ENCODE measurements around the gene CELSR3. TPM values are rescaled to one million over a fixed set of nuclear protein-coding genes. Genes with fewer than 3 reads are reported as not detected.

The CELSR3 gene
- total RNA-seq, 1 donor from 2014 or later: 9.8 TPM

DNA sequence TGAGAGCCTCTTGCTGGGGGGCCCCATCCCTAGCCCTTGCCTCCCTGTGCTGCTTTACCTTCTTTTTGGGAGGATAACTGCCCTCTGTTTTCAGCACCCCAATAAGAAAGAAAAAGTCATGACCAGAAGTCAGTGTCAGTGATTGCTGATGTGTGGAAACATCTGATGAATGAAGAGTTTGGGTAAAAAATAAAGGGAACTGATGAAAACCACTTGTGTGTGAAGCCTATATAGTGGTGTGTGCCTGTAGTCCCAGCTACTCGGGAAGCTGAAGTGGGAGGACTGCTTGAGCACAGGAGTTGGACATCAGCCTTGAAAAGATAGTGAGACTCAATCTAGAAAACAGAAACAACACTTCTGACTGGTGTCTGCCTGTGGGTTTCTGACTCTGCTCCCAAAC, 9.8 kb upstream of the CELSR3 start:
- Mint-ChIP-seq H3K27ac (no peak overlapping the region), H3K4me3 (no peak overlapping the region), H3K9me3 (no peaks in the 10 kb centered on the region), H3K36me3 (peaks cover 14% of the 10 kb centered on the region), H3K27me3 (no peaks in the 10 kb centered on the region), H3K4me1 (ENCODE audit: unreplicated experiment) (no peaks in the 10 kb centered on the region)
- DNase-seq (ENCODE audit: extremely low spot score, unreplicated experiment): no peak
- no peak for TF ChIP-seq CTCF (conservative IDR thresholded peaks at IDR 0.05)

DNA sequence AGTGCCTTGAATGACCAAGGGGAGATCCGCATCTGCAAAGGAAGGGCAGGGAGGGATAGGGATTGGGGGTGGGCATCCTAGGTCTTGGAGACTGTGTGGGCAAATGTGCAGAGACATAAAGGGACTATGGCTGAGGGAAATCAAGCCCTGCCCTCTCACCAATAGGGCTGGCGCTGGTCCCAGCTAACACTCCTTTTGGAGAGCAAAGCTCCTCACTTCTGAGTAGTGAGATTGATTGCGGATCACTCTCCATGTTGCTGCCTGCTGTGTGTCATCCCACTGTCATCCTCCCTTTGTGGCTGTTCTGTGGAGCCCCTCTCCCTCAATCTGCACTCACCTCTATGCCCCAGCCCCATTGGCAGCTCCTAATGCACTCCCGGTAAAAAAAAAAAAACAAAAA, 2.2 kb upstream of the CELSR3 start:
- peaks cover 9% of the 10 kb centered on the region for H3K27me3 Mint-ChIP-seq
- H3K36me3 Mint-ChIP-seq: peaks cover 2% of the 10 kb centered on the region
- peaks cover 11% of the 10 kb centered on the region for H3K4me1 Mint-ChIP-seq (ENCODE audit: unreplicated experiment)
- peak overlapping the region; percentile 100 for H3K4me3 Mint-ChIP-seq
- H3K27ac Mint-ChIP-seq: peak overlapping the region; percentile 100
- H3K9me3 Mint-ChIP-seq: no peaks in the 10 kb centered on the region
- TF ChIP-seq CTCF (conservative IDR thresholded peaks at IDR 0.05): no peak
- DNase-seq (ENCODE audit: extremely low spot score, unreplicated experiment): no peak

- peaks cover 5% of the 10 kb centered on the region for H3K36me3 Mint-ChIP-seq
- DNase-seq (ENCODE audit: extremely low spot score, unreplicated experiment): no peak
- H3K27ac Mint-ChIP-seq: peak overlapping the region; percentile 100
- H3K9me3 Mint-ChIP-seq: no peaks in the 10 kb centered on the region
- peaks cover 11% of the 10 kb centered on the region for H3K4me1 Mint-ChIP-seq (ENCODE audit: unreplicated experiment)
- H3K4me3 Mint-ChIP-seq: peak overlapping the region; percentile 100
- TF ChIP-seq CTCF (conservative IDR thresholded peaks at IDR 0.05): peak; percentile 50
- peaks cover 9% of the 10 kb centered on the region for H3K27me3 Mint-ChIP-seq
These were observed 1.6 kb upstream of the CELSR3 start for GRCh38 chr3:48664313-48664644.

GRCh38 chr3:48663489-48664312, 1.0 kb upstream of the CELSR3 start:
- H3K4me1 Mint-ChIP-seq (ENCODE audit: unreplicated experiment): peaks cover 11% of the 10 kb centered on the region
- peak overlapping the region; percentile 100 for H3K4me3 Mint-ChIP-seq
- peaks cover 3% of the 10 kb centered on the region for H3K9me3 Mint-ChIP-seq
- peak; percentile 97 for DNase-seq (ENCODE audit: extremely low spot score, unreplicated experiment)
- peak overlapping the region; percentile 100 for H3K27ac Mint-ChIP-seq
- peak; percentile 92 for TF ChIP-seq CTCF (conservative IDR thresholded peaks at IDR 0.05)
- peaks cover 9% of the 10 kb centered on the region for H3K27me3 Mint-ChIP-seq
- peaks cover 5% of the 10 kb centered on the region for H3K36me3 Mint-ChIP-seq

- Mint-ChIP-seq H3K36me3 (peaks cover 5% of the 10 kb centered on the region), H3K4me1 (ENCODE audit: unreplicated experiment) (peaks cover 11% of the 10 kb centered on the region), H3K27me3 (peaks cover 9% of the 10 kb centered on the region), H3K4me3 (peak overlapping the region; percentile 100), H3K9me3 (peaks cover 4% of the 10 kb centered on the region), H3K27ac (peak overlapping the region; percentile 100)
- DNase-seq (ENCODE audit: extremely low spot score, unreplicated experiment): no peak
- TF ChIP-seq CTCF (conservative IDR thresholded peaks at IDR 0.05): no peak
These were observed 437 bp downstream of the CELSR3 start for GRCh38 chr3:48662145-48662752.

Data from type B pancreatic cell (in vitro differentiated cells).